Measurements from ENCODE around the gene ADAMTS15.

DNA sequence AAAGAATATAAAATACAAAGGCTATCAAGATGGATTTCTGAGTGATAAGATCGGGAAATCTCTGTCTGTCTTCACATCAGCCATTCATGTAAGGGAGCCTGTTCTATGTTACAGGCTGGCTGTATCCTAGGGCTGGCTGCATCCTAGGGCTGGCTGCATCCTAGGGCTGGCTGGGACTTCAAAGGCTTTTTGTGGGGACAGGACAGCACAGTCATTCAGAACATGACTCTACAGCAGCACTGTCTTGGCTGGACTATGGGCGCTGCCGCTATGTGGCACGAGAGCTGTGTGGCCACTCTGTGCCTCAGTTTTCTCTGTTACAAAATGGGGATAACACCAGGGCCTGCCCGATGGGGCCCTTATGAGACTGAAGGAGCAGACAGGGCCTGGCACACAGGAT is 30.2 kb upstream of the ADAMTS15 start:
- TF ChIP-seq, protein P1, sequence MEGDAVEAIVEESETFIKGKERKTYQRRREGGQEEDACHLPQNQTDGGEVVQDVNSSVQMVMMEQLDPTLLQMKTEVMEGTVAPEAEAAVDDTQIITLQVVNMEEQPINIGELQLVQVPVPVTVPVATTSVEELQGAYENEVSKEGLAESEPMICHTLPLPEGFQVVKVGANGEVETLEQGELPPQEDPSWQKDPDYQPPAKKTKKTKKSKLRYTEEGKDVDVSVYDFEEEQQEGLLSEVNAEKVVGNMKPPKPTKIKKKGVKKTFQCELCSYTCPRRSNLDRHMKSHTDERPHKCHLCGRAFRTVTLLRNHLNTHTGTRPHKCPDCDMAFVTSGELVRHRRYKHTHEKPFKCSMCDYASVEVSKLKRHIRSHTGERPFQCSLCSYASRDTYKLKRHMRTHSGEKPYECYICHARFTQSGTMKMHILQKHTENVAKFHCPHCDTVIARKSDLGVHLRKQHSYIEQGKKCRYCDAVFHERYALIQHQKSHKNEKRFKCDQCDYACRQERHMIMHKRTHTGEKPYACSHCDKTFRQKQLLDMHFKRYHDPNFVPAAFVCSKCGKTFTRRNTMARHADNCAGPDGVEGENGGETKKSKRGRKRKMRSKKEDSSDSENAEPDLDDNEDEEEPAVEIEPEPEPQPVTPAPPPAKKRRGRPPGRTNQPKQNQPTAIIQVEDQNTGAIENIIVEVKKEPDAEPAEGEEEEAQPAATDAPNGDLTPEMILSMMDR (IDR thresholded peaks at IDR 0.05): no peak
- TF ChIP-seq POLR2A (IDR thresholded peaks at IDR 0.05): no peak

Measured in lower leg skin (tissue), 3 donors.